ENCODE results near the gene LRBA. TPM values are rescaled to one million over a fixed set of nuclear protein-coding genes. Genes with fewer than 3 reads are reported as not detected.
A peak's percentile ranks its signal among the peaks of the same experiment; 100 is the strongest.

LRBA gene
- total and polyA plus RNA-seq, 4 experiments from 2014 or later, result 17.1 to 64.5 (median 45.4) TPM

- no peaks in the 10 kb centered on the region for H3K9me3 ChIP-seq (ENCODE audit: control insufficient read depth in 1 of 2, low read length in 2 of 2)
- H3K4me3 Mint-ChIP-seq, result peak overlapping the region; percentile 100
- no peaks in the 10 kb centered on the region for H3K27me3 Mint-ChIP-seq
- no peaks in the 10 kb centered on the region for H3K27me3 ChIP-seq (ENCODE audit: insufficient read depth, low read length)
- H3K4me1 Mint-ChIP-seq, result peaks cover 19 to 44% (median 26%) of the 10 kb centered on the region in 4 donors
- DNase-seq, result peak; percentile 81 to 90 (median 88)
- H3K4me3 ChIP-seq (ENCODE audit: low read length in 2 of 2), result peak overlapping the region; percentile 92 to 98
- H3K27ac Mint-ChIP-seq, result peak overlapping the region; percentile 93 to 99 (median 99)
- intact Hi-C loops (cut with micrococcal nuclease), result loop anchor here (1.0 to 10.0 kb wide), 4 partner anchors 84 to 1521 kb away; partner anchors contain the start of genes FBXW7, FHIP1A and RPS3A
- ChIA-PET POLR2A (ENCODE audit: partially characterized antibody) (interaction anchor here (0.6 to 3.1 kb wide), 9 partner anchors 13 to 1764 kb away, joined by 3 to 59 read pairs (median 4); partner anchors contain the start of genes ARFIP1, RPS3A and TIGD4), CTCF (ENCODE audit: partially characterized antibody) (interaction anchor here (1.2 kb wide), 1 partner anchor 83 kb away, joined by 4 read pairs; no protein-coding TSS in a partner anchor)
- H3K36me3 Mint-ChIP-seq, result peaks cover 0 to 15% of the 10 kb centered on the region in 2 donors
- H3K9me3 Mint-ChIP-seq, result no peaks in the 10 kb centered on the region
- H3K27ac ChIP-seq (ENCODE audit: low read depth, low read length), result peak overlapping the region; percentile 88
- H3K4me1 ChIP-seq (ENCODE audit: insufficient read depth, low read length), result peaks cover 40% of the 10 kb centered on the region
- H3K36me3 ChIP-seq (ENCODE audit: insufficient read depth, low read length), result no peaks in the 10 kb centered on the region
Observed at GRCh38 chr4:151015459-151016347, 619 bp upstream of the LRBA start.

GRCh38 chr4:151013944-151014343, 1.1 kb downstream of the LRBA start:
- Mint-ChIP-seq H3K27ac (peak overlapping the region; percentile 93 to 99 (median 99)), H3K4me1 (peaks cover 20 to 44% (median 30%) of the 10 kb centered on the region in 4 donors), H3K27me3 (no peaks in the 10 kb centered on the region), H3K4me3 (peak overlapping the region; percentile 100), H3K9me3 (no peaks in the 10 kb centered on the region), H3K36me3 (peaks cover 0 to 17% of the 10 kb centered on the region in 2 donors)
- Histone ChIP-seq H3K27me3 (ENCODE audit: insufficient read depth, low read length) (no peaks in the 10 kb centered on the region), H3K27ac (ENCODE audit: low read depth, low read length) (peak overlapping the region; percentile 88), H3K9me3 (ENCODE audit: control insufficient read depth in 1 of 2, low read length in 2 of 2) (no peaks in the 10 kb centered on the region), H3K4me3 (ENCODE audit: low read length in 2 of 2) (peak overlapping the region; percentile 92 to 98), H3K36me3 (ENCODE audit: insufficient read depth, low read length) (no peaks in the 10 kb centered on the region), H3K4me1 (ENCODE audit: insufficient read depth, low read length) (peaks cover 40% of the 10 kb centered on the region)
- POLR2A ChIA-PET (ENCODE audit: partially characterized antibody), result interaction anchor here (1.0 to 3.1 kb wide), 3 partner anchors 85 to 93 kb away, joined by 3 to 59 read pairs (median 5); partner anchors contain the start of gene RPS3A
- intact Hi-C loops (cut with micrococcal nuclease), result loop anchor here (2.0 to 10.0 kb wide), 4 partner anchors 52 to 1523 kb away; partner anchors contain the start of genes FBXW7 and FHIP1A
- DNase-seq, result no peak
- CTCF ChIA-PET (ENCODE audit: partially characterized antibody), result interaction anchor here (1.1 kb wide), 1 partner anchor 10 kb away, joined by 3 read pairs; no protein-coding TSS in a partner anchor

GRCh38 chr4:151013491-151013890, 1.6 kb downstream of the LRBA start:
- intact Hi-C loops (cut with micrococcal nuclease), result loop anchor here (5.0 to 10.0 kb wide), 2 partner anchors 51 to 109 kb away; no protein-coding TSS in a partner anchor
- Mint-ChIP-seq H3K27ac (peak overlapping the region in 3 of 7 donors; percentile 93 to 99 (median 99)), H3K36me3 (peaks cover 0 to 17% of the 10 kb centered on the region in 2 donors)

GRCh38 chr4:151012820-151013219, 2.3 kb downstream of the LRBA start:
- no peak for DNase-seq
- H3K27ac Mint-ChIP-seq, result peak overlapping the region in 5 of 7 donors; percentile 5 to 32 (median 11)
- H3K27me3 Mint-ChIP-seq, result no peaks in the 10 kb centered on the region
- H3K4me1 Mint-ChIP-seq, result peaks cover 20 to 44% (median 31%) of the 10 kb centered on the region in 4 donors
- peaks cover 1 to 17% of the 10 kb centered on the region in 2 donors for H3K36me3 Mint-ChIP-seq
- peak overlapping the region; percentile 34 to 92 for H3K4me3 ChIP-seq (ENCODE audit: low read length in 2 of 2)
- peak overlapping the region; percentile 88 for H3K27ac ChIP-seq (ENCODE audit: low read depth, low read length)
- H3K4me1 ChIP-seq (ENCODE audit: insufficient read depth, low read length), result peaks cover 40% of the 10 kb centered on the region
- H3K4me3 Mint-ChIP-seq, result peak overlapping the region; percentile 71 to 100 (median 100)
- ChIA-PET CTCF (ENCODE audit: partially characterized antibody) (interaction anchor here (1.0 kb wide), 1 partner anchor 10 kb away, joined by 3 read pairs; no protein-coding TSS in a partner anchor), POLR2A (ENCODE audit: partially characterized antibody) (interaction anchor here (1.7 kb wide), 1 partner anchor 86 kb away, joined by 5 read pairs; the partner anchor contains the start of gene RPS3A)
- H3K9me3 ChIP-seq (ENCODE audit: control insufficient read depth in 1 of 2, low read length in 2 of 2), result no peaks in the 10 kb centered on the region
- intact Hi-C loops (cut with micrococcal nuclease), result loop anchor here (5.0 to 10.0 kb wide), 2 partner anchors 51 to 108 kb away; no protein-coding TSS in a partner anchor
- no peaks in the 10 kb centered on the region for H3K9me3 Mint-ChIP-seq
- peaks cover 4% of the 10 kb centered on the region for H3K36me3 ChIP-seq (ENCODE audit: insufficient read depth, low read length)
- no peaks in the 10 kb centered on the region for H3K27me3 ChIP-seq (ENCODE audit: insufficient read depth, low read length)

More at GRCh38 chr4:151013491-151013890, 1.6 kb downstream of the LRBA start:
- ChIA-PET POLR2A (ENCODE audit: partially characterized antibody) (interaction anchor here (1.7 kb wide), 1 partner anchor 85 kb away, joined by 5 read pairs; the partner anchor contains the start of gene RPS3A), CTCF (ENCODE audit: partially characterized antibody) (no interaction called here)
- peaks cover 40% of the 10 kb centered on the region for H3K4me1 ChIP-seq (ENCODE audit: insufficient read depth, low read length)
- no peaks in the 10 kb centered on the region for H3K27me3 ChIP-seq (ENCODE audit: insufficient read depth, low read length)
- Mint-ChIP-seq H3K4me1 (peaks cover 20 to 44% (median 30%) of the 10 kb centered on the region in 4 donors), H3K27me3 (no peaks in the 10 kb centered on the region), H3K4me3 (peak overlapping the region; percentile 100), H3K9me3 (no peaks in the 10 kb centered on the region)
- no peaks in the 10 kb centered on the region for H3K9me3 ChIP-seq (ENCODE audit: control insufficient read depth in 1 of 2, low read length in 2 of 2)
- H3K36me3 ChIP-seq (ENCODE audit: insufficient read depth, low read length), result peaks cover under 1% of the 10 kb centered on the region
- DNase-seq, result no peak
- peak overlapping the region; percentile 88 for H3K27ac ChIP-seq (ENCODE audit: low read depth, low read length)
- H3K4me3 ChIP-seq (ENCODE audit: low read length in 2 of 2), result peak overlapping the region; percentile 92 to 98

GRCh38 chr4:151012376-151012775, 2.7 kb downstream of the LRBA start:
- intact Hi-C loops (cut with micrococcal nuclease), result loop anchor here (5.0 to 10.0 kb wide), 2 partner anchors 50 to 108 kb away; no protein-coding TSS in a partner anchor
- peak overlapping the region in 3 of 7 donors; percentile 7 to 33 (median 11) for H3K27ac Mint-ChIP-seq
- H3K4me3 ChIP-seq (ENCODE audit: low read length in 2 of 2), result peak overlapping the region in 1 of 2 donors; percentile 92

GRCh38 chr4:151004222-151004621, 10.9 kb downstream of the LRBA start:
- no peak overlapping the region for H3K4me3 ChIP-seq (ENCODE audit: low read length in 2 of 2)
- Mint-ChIP-seq H3K4me3 (peak overlapping the region in 1 of 8 donors; percentile 58), H3K36me3 (peaks cover 12 to 19% of the 10 kb centered on the region in 2 donors), H3K27ac (peak overlapping the region in 3 of 7 donors; percentile 14 to 33 (median 29)), H3K9me3 (no peaks in the 10 kb centered on the region), H3K4me1 (peaks cover 33 to 63% (median 38%) of the 10 kb centered on the region in 4 donors), H3K27me3 (no peaks in the 10 kb centered on the region)
- no peak for DNase-seq
- ChIA-PET POLR2A (ENCODE audit: partially characterized antibody) (no interaction called here), CTCF (ENCODE audit: partially characterized antibody) (interaction anchor here (0.8 kb wide), 1 partner anchor 10 kb away, joined by 3 read pairs; no protein-coding TSS in a partner anchor)
- intact Hi-C loops (cut with micrococcal nuclease), result no loop called here
- no peaks in the 10 kb centered on the region for H3K9me3 ChIP-seq (ENCODE audit: control insufficient read depth in 1 of 2, low read length in 2 of 2)
- H3K27me3 ChIP-seq (ENCODE audit: insufficient read depth, low read length), result no peaks in the 10 kb centered on the region
- no peak overlapping the region for H3K27ac ChIP-seq (ENCODE audit: low read depth, low read length)
- H3K36me3 ChIP-seq (ENCODE audit: insufficient read depth, low read length), result peaks cover 4% of the 10 kb centered on the region
- peaks cover 28% of the 10 kb centered on the region for H3K4me1 ChIP-seq (ENCODE audit: insufficient read depth, low read length)

More at GRCh38 chr4:151012376-151012775, 2.7 kb downstream of the LRBA start:
- Histone ChIP-seq H3K9me3 (ENCODE audit: control insufficient read depth in 1 of 2, low read length in 2 of 2) (no peaks in the 10 kb centered on the region), H3K27me3 (ENCODE audit: insufficient read depth, low read length) (no peaks in the 10 kb centered on the region), H3K36me3 (ENCODE audit: insufficient read depth, low read length) (peaks cover 4% of the 10 kb centered on the region), H3K27ac (ENCODE audit: low read depth, low read length) (no peak overlapping the region), H3K4me1 (ENCODE audit: insufficient read depth, low read length) (peaks cover 40% of the 10 kb centered on the region)
- H3K27me3 Mint-ChIP-seq, result no peaks in the 10 kb centered on the region
- H3K4me1 Mint-ChIP-seq, result peaks cover 22 to 44% (median 34%) of the 10 kb centered on the region in 4 donors
- ChIA-PET CTCF (ENCODE audit: partially characterized antibody) (interaction anchor here (1.0 kb wide), 1 partner anchor 10 kb away, joined by 3 read pairs; no protein-coding TSS in a partner anchor), POLR2A (ENCODE audit: partially characterized antibody) (interaction anchor here (1.7 kb wide), 1 partner anchor 87 kb away, joined by 5 read pairs; the partner anchor contains the start of gene RPS3A)
- peak overlapping the region; percentile 71 to 100 (median 100) for H3K4me3 Mint-ChIP-seq
- peaks cover 4 to 18% of the 10 kb centered on the region in 2 donors for H3K36me3 Mint-ChIP-seq
- no peaks in the 10 kb centered on the region for H3K9me3 Mint-ChIP-seq
- no peak for DNase-seq
